Globus pallidus (tissue), 1 donor: ENCODE data around the gene SRRM4.
"Not testable (repeated sequence)": the region's sequence is repeated elsewhere in the genome, so short reads cannot be mapped to it uniquely, and the experiment has no call there.

Experiments
- DNase-seq: peaks from one replicate; pipeline ENCODE4 v3.0.0-alpha.2; 2015; ENCODE audit warnings: low spot score

The SRRM4 gene

GRCh38 chr12:119008691-119009221 lies 27.4 kb downstream of the SRRM4 start:
- DNase-seq, result peak; percentile 16

- DNase-seq, result no peak
These were observed 29.9 kb downstream of the SRRM4 start for GRCh38 chr12:119011231-119011630.

- DNase-seq, result no peak
These were observed 30.8 kb downstream of the SRRM4 start for GRCh38 chr12:119012179-119012578.

GRCh38 chr12:119013023-119013422 lies 31.7 kb downstream of the SRRM4 start:
- DNase-seq, result no peak

- DNase-seq, result no peak
These were observed 33.0 kb downstream of the SRRM4 start for GRCh38 chr12:119014368-119014767.

- no peak for DNase-seq
These were observed 35.4 kb downstream of the SRRM4 start for GRCh38 chr12:119016715-119017114.

- no peak for DNase-seq
These were observed 37.8 kb downstream of the SRRM4 start for GRCh38 chr12:119019166-119019565.

- no peak for DNase-seq
These were observed 39.3 kb downstream of the SRRM4 start for GRCh38 chr12:119020406-119021360.

- no peak for DNase-seq
These were observed 43.0 kb downstream of the SRRM4 start for GRCh38 chr12:119024356-119024755.

GRCh38 chr12:119025786-119026185 lies 44.4 kb downstream of the SRRM4 start:
- DNase-seq, result no peak

- DNase-seq, result not testable (repeated sequence)
These were observed 52.0 kb downstream of the SRRM4 start for GRCh38 chr12:119033332-119033731.

- DNase-seq, result peak; percentile 31
These were observed 55.8 kb downstream of the SRRM4 start for GRCh38 chr12:119036878-119037825.

- DNase-seq, result no peak
These were observed 62.8 kb downstream of the SRRM4 start for GRCh38 chr12:119044094-119044493.

GRCh38 chr12:119047641-119048040 lies 66.3 kb downstream of the SRRM4 start:
- DNase-seq, result no peak

GRCh38 chr12:119050663-119051062 lies 69.3 kb downstream of the SRRM4 start:
- DNase-seq, result no peak

- no peak for DNase-seq
These were observed 70.1 kb downstream of the SRRM4 start for GRCh38 chr12:119051474-119051873.

GRCh38 chr12:119052001-119052400 lies 70.7 kb downstream of the SRRM4 start:
- no peak for DNase-seq

GRCh38 chr12:119055977-119056376 lies 74.6 kb downstream of the SRRM4 start:
- no peak for DNase-seq

- peak; percentile 8 for DNase-seq
These were observed 79.8 kb downstream of the SRRM4 start for GRCh38 chr12:119060847-119061796.

- DNase-seq, result no peak
These were observed 87.0 kb downstream of the SRRM4 start for GRCh38 chr12:119068129-119068856.
